AG04449 (cell line): ENCODE measurements around the gene DMKN.

Source experiments
- CTCF ChIA-PET: fragments of 350-600 bp; formaldehyde crosslinking; extraction: SDS; loops from one replicate; lab custom pipeline; 2021; ENCODE audit warnings: antibody characterized with exemption; lab: Yijun Ruan, JAX
- POLR2A ChIA-PET: fragments of 400-600, 350-600 bp; formaldehyde crosslinking; extraction: SDS; loops from one replicate; lab custom pipeline; 2020; ENCODE audit warnings: antibody characterized with exemption, inconsistent platforms; lab: Yijun Ruan, JAX
- DNase-seq: peaks from one replicate; pipeline ENCODE4 v3.0.0-alpha.2; 2010; ENCODE audit warnings: low read depth, low spot score
- H3K4me3 ChIP-seq: 2 replicates; pipeline ENCODE4 v1.5.1; 2011; ENCODE audit warnings: low read depth, mild to moderate bottlenecking, control low read depth, low read length
- CTCF ChIP-seq: IDR thresholded peaks from one replicate; pipeline ENCODE4 v1.5.1; 2011; ENCODE audit warnings: mild to moderate bottlenecking, moderate library complexity, low read length, control low read depth, inconsistent platforms; ENCODE audit not compliant: insufficient read depth; ENCODE audit errors: missing control alignments

DMKN gene

GRCh38 chr19:35559781-35560180 lies 46.3 kb upstream of the DMKN start:
- CTCF ChIA-PET, result interaction anchor here (0.8 to 5.9 kb wide), 2 partner anchors 11 to 21 kb away, joined by 3 to 44 read pairs; no protein-coding TSS in a partner anchor
- DNase-seq, result no peak

GRCh38 chr19:35559281-35559659 lies 45.8 kb upstream of the DMKN start:
- no peak overlapping the region for H3K4me3 ChIP-seq
- no peak for TF ChIP-seq CTCF
- ChIA-PET POLR2A (no interaction called here), CTCF (interaction anchor here (0.8 to 5.9 kb wide), 2 partner anchors 11 to 22 kb away, joined by 3 to 44 read pairs; no protein-coding TSS in a partner anchor)
- DNase-seq, result no peak

More at GRCh38 chr19:35559781-35560180, 46.3 kb upstream of the DMKN start:
- no peak overlapping the region for H3K4me3 ChIP-seq
- POLR2A ChIA-PET, result no interaction called here
- no peak for TF ChIP-seq CTCF

GRCh38 chr19:35558400-35559280 lies 45.2 kb upstream of the DMKN start:
- TF ChIP-seq CTCF, result no peak
- ChIA-PET CTCF (interaction anchor here (5.9 kb wide), 1 partner anchor 10 kb away, joined by 44 read pairs; no protein-coding TSS in a partner anchor), POLR2A (no interaction called here)
- no peak for DNase-seq
- no peak overlapping the region for H3K4me3 ChIP-seq

GRCh38 chr19:35557539-35558399 lies 44.3 kb upstream of the DMKN start:
- CTCF ChIA-PET, result interaction anchor here (2.6 to 5.9 kb wide), 3 partner anchors 9 to 47 kb away, joined by 9 to 44 read pairs (median 9); no protein-coding TSS in a partner anchor
- no peak for DNase-seq
- peak overlapping the region; percentile 45 for H3K4me3 ChIP-seq
- POLR2A ChIA-PET, result no interaction called here
- no peak for TF ChIP-seq CTCF

- CTCF ChIA-PET, result interaction anchor here (0.8 to 5.9 kb wide), 9 partner anchors 9 to 159 kb away, joined by 3 to 44 read pairs (median 4); no protein-coding TSS in a partner anchor
- POLR2A ChIA-PET, result no interaction called here
- H3K4me3 ChIP-seq, result no peak overlapping the region
Observed at GRCh38 chr19:35556846-35557538, 43.5 kb upstream of the DMKN start.

More at GRCh38 chr19:35556846-35557538, 43.5 kb upstream of the DMKN start:
- no peak for TF ChIP-seq CTCF
- DNase-seq, result no peak
